HG02759 (cell line): Measurements from ENCODE around the gene DAND5.
A peak's percentile ranks its signal among the peaks of the same experiment; 100 is the strongest.
"Not testable (repeated sequence)": the region's sequence is repeated elsewhere in the genome, so short reads cannot be mapped to it uniquely, and the experiment has no call there.

Experiments used
- ATAC-seq: cut with Tn5 transposase; IDR thresholded peaks from one replicate; pipeline ENCODE4 v1.9.1; 2021; ENCODE audit warnings: mild to moderate bottlenecking, moderate library complexity; ENCODE audit not compliant: unreplicated experiment

Gene DAND5

GRCh38 chr19:12965017-12965811 lies 4.2 kb upstream of the DAND5 start:
- peak; percentile 81 for ATAC-seq

DNA sequence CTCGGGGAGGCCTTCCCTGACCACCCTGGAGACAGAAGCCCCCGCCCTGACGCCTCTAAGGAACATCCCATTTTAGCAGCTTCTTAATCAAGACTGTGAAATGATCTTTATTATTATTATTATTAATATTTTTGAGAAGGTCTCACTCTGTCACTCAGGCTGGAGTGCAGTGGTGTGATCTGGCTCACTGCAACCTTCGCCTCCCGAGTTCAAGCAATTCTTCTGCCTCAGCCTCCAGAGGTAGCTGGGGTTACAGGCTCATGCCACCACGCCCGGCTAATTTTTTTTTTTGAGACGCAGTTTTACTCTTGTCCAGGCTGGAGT lies 3.6 kb upstream of the DAND5 start:
- ATAC-seq, result no peak

- ATAC-seq, result no peak
These were observed 1.5 kb upstream of the DAND5 start for GRCh38 chr19:12967907-12968306.

GRCh38 chr19:12970070-12970820 lies 869 bp downstream of the DAND5 start:
- no peak for ATAC-seq

- ATAC-seq, result no peak
These were observed 3.9 kb downstream of the DAND5 start for GRCh38 chr19:12973236-12973635.

DNA sequence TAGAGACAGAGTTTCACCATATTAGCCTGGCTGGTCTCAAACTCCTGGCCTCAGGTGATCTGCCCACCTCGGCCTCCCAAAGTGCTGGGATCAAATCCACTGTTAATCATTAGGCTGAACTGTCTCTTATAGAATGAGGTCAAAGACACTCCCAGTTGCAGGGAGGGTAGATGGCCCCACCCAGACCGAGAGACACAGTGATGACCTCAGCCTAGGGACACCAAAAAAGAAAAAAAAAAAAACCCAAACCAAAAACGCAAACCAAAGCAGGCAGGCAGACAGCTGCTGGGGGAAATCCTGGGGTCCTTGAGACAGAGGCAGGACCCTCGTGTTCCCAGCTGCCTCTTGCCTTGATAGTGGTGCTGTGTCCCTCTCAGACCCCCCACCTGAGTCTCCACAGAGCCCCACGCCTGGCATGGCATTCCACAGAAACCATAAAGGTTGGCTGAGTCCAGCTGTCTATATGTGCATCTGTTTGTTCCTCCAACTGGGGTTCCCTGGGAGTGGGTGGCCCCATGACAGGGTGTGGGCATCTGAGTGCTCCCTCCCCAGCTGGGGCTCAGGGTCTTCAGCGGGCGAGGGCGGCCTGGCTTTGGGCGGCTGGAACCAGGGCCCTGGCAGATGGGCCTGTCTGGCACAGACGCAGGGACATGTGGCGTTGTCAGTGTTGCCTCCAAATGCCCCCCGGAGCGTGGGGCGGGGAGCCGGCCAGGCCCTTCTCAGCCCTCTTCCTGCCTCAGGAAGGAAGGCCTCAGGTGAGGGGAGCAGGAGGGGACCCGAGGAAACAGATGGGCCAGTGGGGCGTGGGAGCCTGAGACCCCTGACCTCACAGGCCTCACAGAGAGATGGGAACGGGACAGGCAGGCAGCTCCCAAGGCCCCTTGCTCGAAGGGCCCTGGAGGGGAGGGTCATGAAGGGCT lies 5.2 kb downstream of the DAND5 start:
- no peak for ATAC-seq

- no peak for ATAC-seq
These were observed 5.9 kb downstream of the DAND5 start for GRCh38 chr19:12975221-12975741.

GRCh38 chr19:12976109-12976508 lies 6.7 kb downstream of the DAND5 start:
- not testable (repeated sequence) for ATAC-seq

DNA sequence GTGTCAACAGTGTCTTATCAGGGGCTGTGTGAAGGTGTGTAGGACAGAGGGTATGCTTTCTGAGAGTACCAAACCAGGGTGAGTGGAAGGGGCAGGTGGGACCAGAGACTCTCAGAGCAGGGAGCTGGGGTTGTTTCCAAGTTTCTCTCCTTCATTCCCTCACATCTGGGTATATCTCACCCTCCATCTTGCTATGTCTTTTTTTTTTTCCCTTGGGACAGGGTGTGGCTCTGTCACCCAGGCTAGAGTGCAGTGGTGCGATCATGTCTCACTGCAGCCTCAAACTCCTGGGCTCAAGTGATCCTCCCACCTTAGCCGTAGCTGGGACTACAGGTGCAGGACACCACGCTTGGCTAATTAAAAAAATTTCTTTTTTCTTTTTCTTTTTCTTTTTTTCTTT lies 10.6 kb downstream of the DAND5 start:
- ATAC-seq, result no peak

- no peak for ATAC-seq
These were observed 13.3 kb downstream of the DAND5 start for GRCh38 chr19:12982648-12983047.

DNA sequence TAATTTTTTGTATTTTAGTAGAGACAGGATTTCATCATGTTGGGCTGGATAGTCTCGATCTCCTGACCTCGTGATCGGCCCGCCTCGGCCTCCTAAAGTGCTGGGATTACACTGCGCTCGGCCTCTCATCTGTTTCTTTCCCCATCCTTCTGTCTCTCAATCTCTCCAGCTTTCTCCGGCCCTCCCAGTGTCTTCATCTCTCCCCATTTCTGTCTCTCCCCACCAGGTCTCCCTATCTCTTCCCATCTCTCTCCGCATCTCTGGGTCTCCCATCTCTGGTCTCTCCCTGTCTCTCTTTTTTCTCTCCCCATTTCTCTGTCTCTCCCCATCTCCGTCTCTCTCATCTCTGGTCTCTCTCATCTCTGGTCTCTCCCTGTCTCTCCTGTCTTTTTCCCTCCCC lies 13.7 kb downstream of the DAND5 start:
- no peak for ATAC-seq

GRCh38 chr19:12983542-12984142 lies 14.3 kb downstream of the DAND5 start:
- ATAC-seq, result peak; percentile 55

GRCh38 chr19:12984143-12984627 lies 14.8 kb downstream of the DAND5 start:
- ATAC-seq, result no peak

- ATAC-seq, result no peak
These were observed 15.3 kb downstream of the DAND5 start for GRCh38 chr19:12984683-12985048.

- no peak for ATAC-seq
These were observed 15.8 kb downstream of the DAND5 start for GRCh38 chr19:12985049-12985776.

GRCh38 chr19:12986726-12987125 lies 17.4 kb downstream of the DAND5 start:
- no peak for ATAC-seq

DNA sequence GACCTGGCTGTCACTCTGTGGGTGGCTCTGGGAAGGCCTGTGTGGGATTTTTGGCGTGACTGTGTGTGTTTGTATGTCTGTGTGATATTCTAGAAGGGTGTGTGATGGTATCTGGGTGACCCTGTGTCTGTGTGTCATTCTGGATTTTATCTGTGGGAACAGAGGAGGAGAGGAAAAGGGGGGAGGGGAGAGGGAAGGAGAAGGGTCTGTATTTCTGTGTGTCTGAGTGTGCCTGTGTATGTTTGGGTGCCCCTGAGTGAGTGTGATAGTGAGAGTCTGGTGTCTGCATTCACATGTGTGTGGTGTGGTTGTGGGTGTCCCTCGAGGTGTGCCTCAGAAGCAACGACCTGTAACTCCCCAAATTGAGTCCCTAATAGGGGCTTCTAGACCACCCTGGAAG lies 17.8 kb downstream of the DAND5 start:
- ATAC-seq, result no peak

DNA sequence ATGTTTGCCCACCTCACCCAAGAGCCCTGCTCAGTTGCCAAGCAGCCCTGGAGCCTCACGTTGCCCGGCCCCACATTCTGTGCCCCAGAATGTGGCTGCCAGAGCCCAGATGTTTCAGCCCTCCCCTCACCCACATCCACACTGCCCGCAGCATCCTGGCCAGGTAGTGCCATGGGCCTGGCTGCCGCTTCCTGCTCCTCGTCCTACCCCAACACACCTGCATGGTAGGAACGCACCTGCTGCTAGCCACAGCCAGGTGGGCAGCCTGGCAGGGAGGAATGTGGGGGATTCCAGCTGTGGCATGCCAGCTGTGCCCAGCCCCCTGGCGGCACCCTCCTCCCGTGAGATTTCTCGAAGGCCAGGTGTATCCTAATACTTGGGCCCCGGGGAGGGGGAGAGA lies 18.4 kb downstream of the DAND5 start:
- no peak for ATAC-seq

- ATAC-seq, result no peak
These were observed 21.1 kb downstream of the DAND5 start for GRCh38 chr19:12990431-12990830.

- ATAC-seq, result no peak
These were observed 21.5 kb downstream of the DAND5 start for GRCh38 chr19:12990853-12991252.
